ENCODE results near the gene ULK1. TPM values are rescaled to one million over a fixed set of nuclear protein-coding genes. Genes with fewer than 3 reads are reported as not detected.
"Not testable (repeated sequence)": the region's sequence is repeated elsewhere in the genome, so short reads cannot be mapped to it uniquely, and the experiment has no call there.

The ULK1 gene
- total RNA-seq, 4 donors from 2014 or later, result 27.9 to 81.2 (median 48.6) TPM

DNA sequence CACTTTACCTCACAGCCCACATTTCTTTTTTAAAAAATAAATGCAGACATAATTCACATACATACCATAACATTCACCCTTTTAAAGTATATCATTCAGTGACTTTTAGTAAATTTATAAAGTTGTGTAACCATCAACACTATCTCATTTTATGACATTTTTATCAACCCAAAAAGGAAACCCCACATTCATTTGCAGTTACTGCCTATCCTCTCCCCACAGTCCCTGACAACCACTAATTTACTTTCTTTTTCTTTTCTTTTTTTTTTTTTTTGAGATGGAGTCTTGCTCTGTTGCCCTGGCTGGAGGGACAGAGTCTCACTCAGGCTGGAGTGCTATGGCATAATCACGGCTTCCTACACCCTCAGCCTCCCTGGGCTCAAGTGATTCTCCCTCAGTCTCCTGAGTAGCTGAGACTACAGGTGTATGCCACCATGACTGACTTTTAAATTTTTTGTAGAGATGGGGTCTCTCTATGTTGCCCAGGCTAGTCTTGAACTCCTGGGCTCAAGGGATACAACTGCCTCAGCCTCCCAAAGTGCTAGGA, 53.8 kb downstream of the ULK1 start:
- Histone ChIP-seq H3K36me3 (peaks cover 0 to 18% of the 10 kb centered on the region in 2 donors), H3K27ac (peak overlapping the region; percentile 74 to 88 (median 87)), H3K27me3 (no peaks in the 10 kb centered on the region), H3K9me3 (no peaks in the 10 kb centered on the region), H3K4me3 (no peak overlapping the region), H3K4me1 (peaks cover 20 to 25% of the 10 kb centered on the region in 2 donors)
- in situ Hi-C loops (cut with MboI; ENCODE audit: low sequenced_read_pairs in 4 of 4), result loop anchor here in 1 of 4 donors (10.0 kb wide), 1 partner anchor 53 kb away; the partner anchor contains the start of gene ULK1
- TF ChIP-seq POLR2A (IDR thresholded peaks at IDR 0.05) (no peak), CTCF (IDR thresholded peaks at IDR 0.05 in 4 of 5, conservative IDR thresholded peaks at IDR 0.05 in 1 of 5) (no peak)
- ATAC-seq (no peak), DNase-seq (no peak)
- intact Hi-C loops (cut with DNase I; ENCODE audit: low total_unique reads), result loop anchor here (2.0 to 5.0 kb wide), 2 partner anchors 116 to 237 kb away; partner anchors contain the start of gene SFSWAP

DNA sequence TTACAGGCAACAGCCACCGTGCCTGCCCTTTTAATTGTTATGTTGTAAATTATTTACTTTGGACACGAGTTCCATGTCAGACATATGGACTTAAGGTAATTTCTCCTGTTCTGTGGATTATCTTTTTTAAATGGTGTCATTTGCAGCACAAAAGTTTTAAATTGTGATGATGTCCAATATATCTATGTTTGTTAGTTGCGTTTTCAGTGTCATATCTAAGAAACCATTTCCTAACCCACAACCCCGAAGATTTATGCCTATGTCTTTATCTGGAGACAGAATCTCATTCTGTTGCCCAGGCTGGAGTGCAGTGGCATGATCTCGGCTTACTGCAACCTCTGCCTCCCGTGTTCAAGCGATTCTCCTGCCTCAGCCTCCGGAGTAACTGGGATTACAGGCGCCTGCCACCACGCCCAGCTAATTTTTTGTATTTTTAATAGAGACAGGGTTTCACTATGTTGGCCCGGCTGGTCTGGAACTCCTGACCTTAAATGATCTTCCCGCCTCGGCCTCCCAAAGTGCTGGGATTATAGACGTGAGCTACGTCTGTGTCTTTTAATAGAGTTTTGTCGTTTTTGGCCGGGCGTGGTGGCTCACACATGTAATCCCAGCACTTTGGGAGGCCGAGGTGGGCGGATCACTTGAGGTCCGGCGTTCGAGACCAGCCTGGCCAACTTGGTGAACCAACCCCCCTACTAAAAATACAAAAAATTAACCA, 54.5 kb downstream of the ULK1 start:
- not testable (repeated sequence) for H3K9me3 ChIP-seq, H3K27me3 ChIP-seq, DNase-seq
- H3K4me3 ChIP-seq, result peak overlapping the region; percentile 74 to 97 (median 88)
- intact Hi-C loops (cut with DNase I; ENCODE audit: low total_unique reads), result loop anchor here (1.0 to 5.0 kb wide), 6 partner anchors 20 to 238 kb away; partner anchors contain the start of genes PUS1 and SFSWAP
- in situ Hi-C loops (cut with MboI; ENCODE audit: low sequenced_read_pairs in 4 of 4), result loop anchor here in 1 of 4 donors (10.0 kb wide), 1 partner anchor 54 kb away; the partner anchor contains the start of gene ULK1
- peak overlapping the region; percentile 74 to 88 (median 87) for H3K27ac ChIP-seq
- peaks cover 0 to 12% of the 10 kb centered on the region in 2 donors for H3K36me3 ChIP-seq
- ATAC-seq, result peak in 1 of 2 donors; percentile 5
- peaks cover 20 to 25% of the 10 kb centered on the region in 2 donors for H3K4me1 ChIP-seq

- peak within 1 kb of the TSS; percentile 74 to 97 (median 88) for H3K4me3 ChIP-seq
- intact Hi-C loops (cut with DNase I; ENCODE audit: low total_unique reads) (loop anchor here (1.0 to 5.0 kb wide), 6 partner anchors 20 to 239 kb away; partner anchors contain the start of genes PUS1 and SFSWAP), in situ Hi-C loops (cut with MboI; ENCODE audit: low sequenced_read_pairs in 4 of 4) (loop anchor here in 1 of 4 donors (10.0 kb wide), 1 partner anchor 55 kb away; the partner anchor contains the start of gene ULK1)
- no peaks in the 10 kb centered on the region for H3K9me3 ChIP-seq
- TF ChIP-seq POLR2A (IDR thresholded peaks at IDR 0.05) (peak in 1 of 2 donors; percentile 60), CTCF (IDR thresholded peaks at IDR 0.05 in 4 of 5, conservative IDR thresholded peaks at IDR 0.05 in 1 of 5) (peak in 4 of 5 experiments; percentile 50 to 86 (median 74))
- peak within 1 kb of the TSS; percentile 74 to 88 (median 87) for H3K27ac ChIP-seq
- H3K36me3 ChIP-seq, result peaks cover 0 to 5% of the 10 kb centered on the region in 2 donors
- H3K4me1 ChIP-seq, result peaks cover 20 to 25% of the 10 kb centered on the region in 2 donors
- ATAC-seq (peak; percentile 88 to 93), DNase-seq (peak; percentile 90 to 91)
- H3K27me3 ChIP-seq, result no peaks in the 10 kb centered on the region
Observed at GRCh38 chr12:131949431-131950181, 55.2 kb downstream of the ULK1 start, which contains the start of gene EP400. EP400 (plus strand) TSS chr12:131949942; CDS start chr12:131960620, 10,678 bp downstream.

DNA sequence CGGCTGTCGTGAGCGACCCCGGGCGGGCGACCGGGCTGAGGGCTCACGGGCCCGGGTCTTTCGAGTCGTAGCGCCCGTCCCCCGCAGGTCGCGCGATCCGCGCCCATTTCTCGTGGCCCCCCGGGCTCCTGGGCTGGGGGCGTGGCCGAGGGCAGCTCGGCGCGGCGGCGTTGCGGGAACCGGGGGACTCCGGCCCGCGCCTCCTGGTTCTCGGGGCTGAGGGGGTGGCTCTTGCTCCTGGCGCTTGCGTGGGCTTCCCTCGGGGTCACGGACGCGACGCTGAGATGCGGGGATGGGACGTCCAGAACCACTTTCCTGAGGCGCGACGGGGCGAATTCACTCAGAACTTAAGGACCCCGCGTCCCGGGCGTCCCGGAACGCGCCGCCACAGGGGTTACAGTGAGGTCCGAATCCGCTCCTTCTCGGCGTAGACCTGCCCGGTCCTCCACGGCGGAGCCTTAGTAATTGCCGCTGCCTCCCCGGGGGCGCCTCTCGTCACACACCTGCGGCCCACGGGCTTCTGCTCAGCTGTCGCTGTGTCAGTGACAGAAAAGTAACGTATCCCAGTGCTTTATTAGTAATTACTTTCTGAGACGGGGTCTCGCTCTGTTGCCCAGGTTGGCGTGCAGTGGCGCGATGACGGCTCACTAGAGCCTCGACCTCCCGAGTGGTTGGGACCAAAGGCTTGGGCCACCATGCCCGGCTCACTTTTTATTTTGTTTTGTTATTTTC, 55.9 kb downstream of the ULK1 start:
- TF ChIP-seq POLR2A (IDR thresholded peaks at IDR 0.05), result peak in 1 of 2 donors; percentile 3
- no peak for TF ChIP-seq CTCF (IDR thresholded peaks at IDR 0.05 in 4 of 5, conservative IDR thresholded peaks at IDR 0.05 in 1 of 5)
- H3K4me3 ChIP-seq, result peak overlapping the region; percentile 74 to 97 (median 88)
- no peaks in the 10 kb centered on the region for H3K9me3 ChIP-seq
- H3K4me1 ChIP-seq, result peaks cover 20 to 25% of the 10 kb centered on the region in 2 donors
- ATAC-seq (peak; percentile 18 to 35), DNase-seq (no peak)
- H3K27ac ChIP-seq, result peak overlapping the region; percentile 74 to 88 (median 87)
- no peaks in the 10 kb centered on the region for H3K36me3 ChIP-seq
- intact Hi-C loops (cut with DNase I; ENCODE audit: low total_unique reads), result no loop called here
- H3K27me3 ChIP-seq, result no peaks in the 10 kb centered on the region
- in situ Hi-C loops (cut with MboI; ENCODE audit: low sequenced_read_pairs in 4 of 4), result no loop called here

DNA sequence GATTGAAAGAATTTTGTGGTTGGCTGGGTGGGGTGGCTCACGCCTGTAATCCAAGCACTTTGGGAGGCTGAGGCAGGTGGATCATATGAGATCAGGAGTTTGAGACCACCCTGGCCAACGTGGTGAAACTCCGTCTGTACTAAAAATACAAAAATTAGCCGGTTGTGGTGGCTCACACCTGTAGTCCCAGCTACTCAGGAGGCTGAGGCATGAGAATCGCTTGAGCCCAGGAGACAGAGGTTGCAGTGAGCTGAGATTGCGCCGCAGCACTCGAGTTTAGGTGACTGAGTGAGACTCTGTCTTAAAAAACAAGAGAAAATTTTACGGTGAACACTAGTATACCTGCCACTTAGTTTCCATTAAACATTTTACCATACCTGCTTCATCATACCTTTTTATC, 59.4 kb downstream of the ULK1 start:
- H3K9me3 ChIP-seq; H3K27me3 ChIP-seq; H3K4me3 ChIP-seq; in situ Hi-C loops (cut with MboI; ENCODE audit: low sequenced_read_pairs in 4 of 4); DNase-seq; H3K36me3 ChIP-seq; H3K27ac ChIP-seq; intact Hi-C loops (cut with DNase I; ENCODE audit: low total_unique reads); ATAC-seq: not testable (repeated sequence)
- peaks cover 34 to 39% of the 10 kb centered on the region in 2 donors for H3K4me1 ChIP-seq

- in situ Hi-C loops (cut with MboI; ENCODE audit: low sequenced_read_pairs in 4 of 4); H3K27ac ChIP-seq; ATAC-seq; intact Hi-C loops (cut with DNase I; ENCODE audit: low total_unique reads); H3K27me3 ChIP-seq; H3K9me3 ChIP-seq; H3K4me3 ChIP-seq; H3K36me3 ChIP-seq; DNase-seq: not testable (repeated sequence)
- peaks cover 36 to 45% of the 10 kb centered on the region in 2 donors for H3K4me1 ChIP-seq
Observed at GRCh38 chr12:131954460-131954859, 60.0 kb downstream of the ULK1 start.
